ENCODE results near the gene DAPL1.

DNA sequence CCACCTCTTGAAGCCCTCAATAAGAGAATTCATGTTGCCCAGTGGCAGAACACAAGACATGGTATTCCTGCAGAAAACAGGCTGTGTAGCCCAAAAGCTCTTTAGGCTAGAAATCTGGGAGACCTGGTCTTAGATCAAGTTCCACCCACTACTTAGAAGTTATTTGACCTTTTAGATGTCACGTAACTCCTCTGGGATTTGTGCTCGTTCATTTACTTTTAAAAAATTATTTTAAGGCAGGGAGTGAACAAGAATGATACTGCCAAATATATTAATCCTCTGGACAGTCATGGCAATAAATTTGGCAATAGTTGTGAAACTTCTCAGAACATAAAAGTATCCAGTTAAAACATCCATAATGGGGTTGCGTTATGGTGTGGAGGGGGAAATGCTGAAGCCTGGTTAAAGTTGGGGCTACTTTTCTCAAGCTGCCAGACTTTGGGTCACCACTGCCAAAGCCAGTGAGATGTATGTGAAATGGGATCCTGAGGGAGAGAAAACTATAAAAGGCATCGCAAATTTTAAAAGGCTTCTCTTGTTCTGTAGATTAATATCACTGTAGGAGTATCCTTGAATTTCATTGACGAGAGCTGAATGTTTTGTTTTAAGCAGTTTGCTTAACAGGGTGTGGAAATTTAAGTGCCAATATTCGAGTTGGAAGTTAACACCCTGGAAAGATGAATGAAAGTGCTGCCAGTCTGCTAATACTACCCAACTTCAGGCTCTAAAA is 15.8 kb downstream of the DAPL1 start:
- no peak for TF ChIP-seq POLR2AphosphoS5 (IDR thresholded peaks at IDR 0.05; ENCODE audit: low read depth, low read length)
- no peak for TF ChIP-seq REST (IDR thresholded peaks at IDR 0.05; ENCODE audit: insufficient read depth in 1 of 2, low read depth in 2 of 2, low read length in 1 of 2)
- TF ChIP-seq, protein P1, sequence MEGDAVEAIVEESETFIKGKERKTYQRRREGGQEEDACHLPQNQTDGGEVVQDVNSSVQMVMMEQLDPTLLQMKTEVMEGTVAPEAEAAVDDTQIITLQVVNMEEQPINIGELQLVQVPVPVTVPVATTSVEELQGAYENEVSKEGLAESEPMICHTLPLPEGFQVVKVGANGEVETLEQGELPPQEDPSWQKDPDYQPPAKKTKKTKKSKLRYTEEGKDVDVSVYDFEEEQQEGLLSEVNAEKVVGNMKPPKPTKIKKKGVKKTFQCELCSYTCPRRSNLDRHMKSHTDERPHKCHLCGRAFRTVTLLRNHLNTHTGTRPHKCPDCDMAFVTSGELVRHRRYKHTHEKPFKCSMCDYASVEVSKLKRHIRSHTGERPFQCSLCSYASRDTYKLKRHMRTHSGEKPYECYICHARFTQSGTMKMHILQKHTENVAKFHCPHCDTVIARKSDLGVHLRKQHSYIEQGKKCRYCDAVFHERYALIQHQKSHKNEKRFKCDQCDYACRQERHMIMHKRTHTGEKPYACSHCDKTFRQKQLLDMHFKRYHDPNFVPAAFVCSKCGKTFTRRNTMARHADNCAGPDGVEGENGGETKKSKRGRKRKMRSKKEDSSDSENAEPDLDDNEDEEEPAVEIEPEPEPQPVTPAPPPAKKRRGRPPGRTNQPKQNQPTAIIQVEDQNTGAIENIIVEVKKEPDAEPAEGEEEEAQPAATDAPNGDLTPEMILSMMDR (IDR thresholded peaks at IDR 0.05), result no peak

Data from Panc1 (cell line).